Panc1 (cell line): ENCODE data around the gene DEFB118. TPM values are rescaled to one million over a fixed set of nuclear protein-coding genes. Genes with fewer than 3 reads are reported as not detected.

Source experiments
- ATAC-seq: fragments of 200-7000 bp; cut with Tn5 transposase; 2 replicates; pipeline ENCODE4 v1.9.1; 2020; ENCODE audit warnings: mild to moderate bottlenecking, moderate library complexity
- BruUV-seq: library from RNA; stranded (reverse); fragments of 400-500 nt; replicated peaks from 2 replicates; lab custom pipeline; 2021; lab: Mats Ljungman, UMichigan
- CTCF ChIA-PET: fragments of 300-600 bp; sonication (Branson Sonifier 250); formaldehyde crosslinking; loops from one replicate; lab custom pipeline; 2022; ENCODE audit warnings: antibody characterized with exemption; lab: Charles Lee
- POLR2A ChIA-PET: fragments of 300-600 bp; sonication (Branson Sonifier 250); formaldehyde crosslinking; loops from one replicate; lab custom pipeline; 2022; ENCODE audit warnings: antibody characterized with exemption; lab: Charles Lee
- DNase-seq: peaks from one replicate; pipeline ENCODE4 v3.0.0-alpha.2; 2010; ENCODE audit warnings: low read depth, low spot score
- H3K27ac ChIP-seq: 2 replicates; pipeline ENCODE4 v1.5.1; 2011; ENCODE audit warnings: mild to moderate bottlenecking, low read length, inconsistent platforms
- H3K27me3 ChIP-seq: fragments of 200-500 bp; sonication (Bioruptor generic); 2 replicates; pipeline ENCODE4 v1.6.0; 2014; ENCODE audit warnings: low read length, inconsistent platforms; ENCODE audit not compliant: control insufficient read depth, insufficient read depth
- H3K36me3 ChIP-seq: fragments of 200-500 bp; sonication (Bioruptor generic); 2 replicates; pipeline ENCODE4 v1.5.1; 2014; ENCODE audit warnings: inconsistent platforms, mild to moderate bottlenecking, low read length, moderate library complexity; ENCODE audit not compliant: control insufficient read depth, insufficient read depth
- H3K4me1 ChIP-seq: 2 replicates; pipeline ENCODE4 v1.5.1; 2011; ENCODE audit warnings: inconsistent platforms, mild to moderate bottlenecking, low read length, moderate library complexity; ENCODE audit not compliant: control insufficient read depth, insufficient read depth
- H3K4me3 ChIP-seq, 2 experiments: 2 replicates each; pipeline ENCODE4 v1.5.1; 2011 to 2012; ENCODE audit warnings: low read depth in 2 of 2, low read length in 2 of 2, mild to moderate bottlenecking in 2 of 2, inconsistent platforms in 1 of 2, moderate library complexity in 1 of 2
- H3K9me3 ChIP-seq: fragments of 200-500 bp; sonication (Bioruptor generic); 2 replicates; pipeline ENCODE4 v1.5.1; 2014; ENCODE audit warnings: low read depth, mild to moderate bottlenecking, inconsistent platforms, low read length, moderate library complexity; ENCODE audit not compliant: control insufficient read depth, insufficient read depth
- CTCF ChIP-seq: fragments of 450-650 bp; IDR thresholded peaks from 2 replicates; pipeline ENCODE4 v1.5.1; 2017; ENCODE audit warnings: mild to moderate bottlenecking
- POLR2AphosphoS5 ChIP-seq: IDR thresholded peaks from 2 replicates; pipeline ENCODE4 v1.6.1; 2012; ENCODE audit warnings: mild to moderate bottlenecking, low read depth, low read length, moderate library complexity
- REST ChIP-seq, 2 experiments: IDR thresholded peaks; 2 replicates each; pipeline ENCODE4 v1.6.1; 2011 to 2012; ENCODE audit warnings: low read depth in 2 of 2, control low read depth in 1 of 2, low read length in 1 of 2, mild to moderate bottlenecking in 1 of 2, moderate library complexity in 1 of 2; ENCODE audit not compliant: insufficient read depth in 1 of 2
- SIN3A ChIP-seq: IDR thresholded peaks from 2 replicates; pipeline ENCODE4 v1.6.1; 2012; ENCODE audit warnings: low read depth, mild to moderate bottlenecking, low read length, moderate library complexity, borderline replicate concordance; ENCODE audit not compliant: insufficient read depth
- TCF7L2 ChIP-seq: IDR thresholded peaks from 2 replicates; pipeline ENCODE4 v1.6.1; 2011; ENCODE audit warnings: mild to moderate bottlenecking, low read depth, low read length, inconsistent platforms
- in situ Hi-C: cut with HindIII; loops from 2 replicates; pipeline ENCODE4 v1.10.0; 2016; ENCODE audit warnings: low sequenced_read_pairs, low pct_unique_long_range_greater_than_20kb
- intact Hi-C: fragments of 100-400 bp; cut with micrococcal nuclease; formaldehyde crosslinking; loops from one replicate; pipeline ENCODE4 v1.10.0; 2022; ENCODE audit not compliant: unreplicated experiment
- total RNA-seq: library from RNA; stranded (reverse); gene quantifications from one replicate; pipeline ENCODE4 v1.2.1, GENCODE V29; 2021; ENCODE audit not compliant: unreplicated experiment

Gene DEFB118
- total RNA-seq, 1 experiment from 2014 or later: not detected

GRCh38 chr20:31392836-31393235 lies 24.4 kb downstream of the DEFB118 start:
- ATAC-seq (no peak), DNase-seq (no peak)
- TF ChIP-seq REST (IDR thresholded peaks at IDR 0.05; ENCODE audit: insufficient read depth in 1 of 2, low read depth in 2 of 2, low read length in 1 of 2): no peak
- no peak for TF ChIP-seq SIN3A
- no peak for TF ChIP-seq CTCF
- TF ChIP-seq POLR2AphosphoS5: no peak
- no peak for TF ChIP-seq TCF7L2
- Histone ChIP-seq H3K4me1 (no peaks in the 10 kb centered on the region), H3K4me3 (no peak overlapping the region), H3K27ac (no peak overlapping the region), H3K27me3 (peaks cover 13% of the 10 kb centered on the region), H3K36me3 (no peaks in the 10 kb centered on the region), H3K9me3 (no peaks in the 10 kb centered on the region)
- intact Hi-C loops (no loop called here), in situ Hi-C loops (no loop called here)
- ChIA-PET CTCF (no interaction called here), POLR2A (no interaction called here)
- BruUV-seq: no TSS peak

GRCh38 chr20:31394900-31395299 lies 26.5 kb downstream of the DEFB118 start:
- Histone ChIP-seq H3K4me1 (no peaks in the 10 kb centered on the region), H3K9me3 (no peaks in the 10 kb centered on the region), H3K27me3 (0 out of 2 replicates have a peak, but pooled peaks cover 4% of the 10 kb centered on the region), H3K27ac (no peak overlapping the region), H3K4me3 (no peak overlapping the region), H3K36me3 (no peaks in the 10 kb centered on the region)
- intact Hi-C loops: no loop called here
- BruUV-seq: no TSS peak
- in situ Hi-C loops: no loop called here
- no peak for TF ChIP-seq SIN3A
- no peak for TF ChIP-seq REST (IDR thresholded peaks at IDR 0.05; ENCODE audit: insufficient read depth in 1 of 2, low read depth in 2 of 2, low read length in 1 of 2)
- TF ChIP-seq CTCF: no peak
- TF ChIP-seq POLR2AphosphoS5: no peak
- TF ChIP-seq TCF7L2: no peak
- ChIA-PET POLR2A (no interaction called here), CTCF (interaction anchor here (1.1 kb wide), 1 partner anchor 18 kb away, joined by 3 read pairs; no protein-coding TSS in a partner anchor)
- ATAC-seq (no peak), DNase-seq (no peak)
